ENCODE data around the gene MBD2.
"Not testable (repeated sequence)": the region's sequence is repeated elsewhere in the genome, so short reads cannot be mapped to it uniquely, and the experiment has no call there.

Gene MBD2

GRCh38 chr18:54148678-54149077 is 75.8 kb downstream of the MBD2 start:
- DNase-seq, result no peak

- no peak for DNase-seq
Measured at GRCh38 chr18:54148151-54148550, 76.3 kb downstream of the MBD2 start.

GRCh38 chr18:54147439-54147838 is 77.0 kb downstream of the MBD2 start:
- peak; percentile 40 for DNase-seq

- no peak for DNase-seq
Measured at GRCh38 chr18:54141041-54141608, 83.3 kb downstream of the MBD2 start.

GRCh38 chr18:54140641-54141040 is 83.8 kb downstream of the MBD2 start:
- no peak for DNase-seq

GRCh38 chr18:54135216-54135615 is 89.3 kb downstream of the MBD2 start:
- DNase-seq, result no peak

- no peak for DNase-seq
Measured at GRCh38 chr18:54134053-54134452, 90.4 kb downstream of the MBD2 start.

- no peak for DNase-seq
Measured at GRCh38 chr18:54130631-54131030, 93.8 kb downstream of the MBD2 start.

- no peak for DNase-seq
Measured at GRCh38 chr18:54130177-54130576, 94.3 kb downstream of the MBD2 start.

- DNase-seq, result no peak
Measured at GRCh38 chr18:54129448-54130067, 94.9 kb downstream of the MBD2 start.

- DNase-seq, result no peak
Measured at GRCh38 chr18:54127759-54128378, 96.6 kb downstream of the MBD2 start.

GRCh38 chr18:54125429-54125828 is 99.0 kb downstream of the MBD2 start:
- no peak for DNase-seq

- not testable (repeated sequence) for DNase-seq
Measured at GRCh38 chr18:54123720-54124440, 100.6 kb downstream of the MBD2 start.

- no peak for DNase-seq
Measured at GRCh38 chr18:54119524-54120019, 104.9 kb downstream of the MBD2 start.

- DNase-seq, result no peak
Measured at GRCh38 chr18:54117853-54118773, 106.4 kb downstream of the MBD2 start.

- DNase-seq, result no peak
Measured at GRCh38 chr18:54116541-54117257, 107.8 kb downstream of the MBD2 start.

- no peak for DNase-seq
Measured at GRCh38 chr18:54112356-54112755, 112.1 kb downstream of the MBD2 start.

GRCh38 chr18:54109131-54109683 is 115.3 kb downstream of the MBD2 start:
- DNase-seq, result no peak

GRCh38 chr18:54102123-54102522 is 122.3 kb downstream of the MBD2 start:
- no peak for DNase-seq
